H1 (cell line): ENCODE results near the gene HLA-G. TPM values are rescaled to one million over a fixed set of nuclear protein-coding genes. Genes with fewer than 3 reads are reported as not detected.

ENCODE experiments used
- CBX5 ChIP-seq: fragments of 300-800, 300-1000 bp; sonication (generic); IDR thresholded peaks from 2 replicates; pipeline ENCODE4 v1.7.1; 2016; ENCODE audit warnings: antibody characterized with exemption, low read length, low read depth
- CHD2 ChIP-seq: IDR thresholded peaks from 2 replicates; pipeline ENCODE4 v1.6.1; 2012; ENCODE audit warnings: low read length, improper control_type of control experiment
- HDAC6 ChIP-seq: IDR thresholded peaks from one replicate; pipeline ENCODE4 v1.7.1; 2012; ENCODE audit warnings: low read depth, mild to moderate bottlenecking, inconsistent platforms, low read length, moderate library complexity
- KDM1A ChIP-seq: fragments of 200-600, 300-600 bp; sonication (generic); IDR thresholded peaks from 2 replicates; pipeline ENCODE4 v1.7.1; 2016; ENCODE audit warnings: mild to moderate bottlenecking, low read length, borderline replicate concordance
- polyA plus RNA-seq, 7 experiments: library from polyadenylated mRNA; depleted of rRNA in 3 of 7; stranded (reverse) in 5 of 7; unstranded in 2 of 7; fragments of >200 nt in 5 of 7; fragments of 200-250 nt in 2 of 7; gene quantifications; 1 replicate in 5 of 7; 2 replicates in 1 of 7; 4 replicates in 1 of 7; pipeline versions ENCODE4 v1.2.1 to v1.2.3, GENCODE V29; 2011 to 2013; ENCODE audit warnings: missing spikeins in 2 of 7, mixed read lengths in 2 of 7
- total RNA-seq: library from RNA; stranded (reverse); fragmentation: NEBNext Ultra II Directional; extraction: Animal tissue kit (Norgen Biotek cat#: 25700); gene quantifications from 2 replicates; pipeline ENCODE4 v1.2.1, GENCODE V29; 2021
- TF ChIP-seq, protein P1 (sequence below): fragments of 300-600 bp; sonication (generic); IDR thresholded peaks from 2 replicates; pipeline ENCODE4 v1.7.1; 2012; ENCODE audit warnings: low read length, moderate library complexity, mild to moderate bottlenecking, inconsistent platforms; ENCODE audit not compliant: insufficient replicate concordance

The HLA-G gene
- total and polyA plus RNA-seq, 2 of the 8 experiments (the other 6 are each of a cell fraction or from before 2014, with no cell fraction given) = 3.2 to 4.8 TPM

DNA sequence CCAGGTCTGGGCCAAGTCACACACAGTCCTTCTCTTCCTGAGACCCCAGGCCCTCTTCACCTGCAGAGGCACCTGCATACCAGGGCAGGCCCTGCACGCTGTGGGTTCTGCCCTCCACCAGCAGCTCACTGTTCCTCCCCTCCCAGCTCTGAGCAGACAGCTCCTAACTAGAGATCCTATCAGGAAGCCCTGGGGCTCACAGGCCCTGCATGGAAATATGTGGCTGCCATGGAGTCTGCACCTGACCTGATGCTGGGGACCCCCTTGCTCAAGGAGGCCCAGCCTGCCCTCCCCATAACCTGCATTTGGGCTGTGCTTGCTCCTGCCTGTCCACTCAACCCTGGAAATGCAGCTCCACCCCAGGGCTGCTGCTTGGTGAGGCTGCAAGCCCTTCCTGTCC is 14.6 kb upstream of the HLA-G start (continued):
- TF ChIP-seq, protein P1, sequence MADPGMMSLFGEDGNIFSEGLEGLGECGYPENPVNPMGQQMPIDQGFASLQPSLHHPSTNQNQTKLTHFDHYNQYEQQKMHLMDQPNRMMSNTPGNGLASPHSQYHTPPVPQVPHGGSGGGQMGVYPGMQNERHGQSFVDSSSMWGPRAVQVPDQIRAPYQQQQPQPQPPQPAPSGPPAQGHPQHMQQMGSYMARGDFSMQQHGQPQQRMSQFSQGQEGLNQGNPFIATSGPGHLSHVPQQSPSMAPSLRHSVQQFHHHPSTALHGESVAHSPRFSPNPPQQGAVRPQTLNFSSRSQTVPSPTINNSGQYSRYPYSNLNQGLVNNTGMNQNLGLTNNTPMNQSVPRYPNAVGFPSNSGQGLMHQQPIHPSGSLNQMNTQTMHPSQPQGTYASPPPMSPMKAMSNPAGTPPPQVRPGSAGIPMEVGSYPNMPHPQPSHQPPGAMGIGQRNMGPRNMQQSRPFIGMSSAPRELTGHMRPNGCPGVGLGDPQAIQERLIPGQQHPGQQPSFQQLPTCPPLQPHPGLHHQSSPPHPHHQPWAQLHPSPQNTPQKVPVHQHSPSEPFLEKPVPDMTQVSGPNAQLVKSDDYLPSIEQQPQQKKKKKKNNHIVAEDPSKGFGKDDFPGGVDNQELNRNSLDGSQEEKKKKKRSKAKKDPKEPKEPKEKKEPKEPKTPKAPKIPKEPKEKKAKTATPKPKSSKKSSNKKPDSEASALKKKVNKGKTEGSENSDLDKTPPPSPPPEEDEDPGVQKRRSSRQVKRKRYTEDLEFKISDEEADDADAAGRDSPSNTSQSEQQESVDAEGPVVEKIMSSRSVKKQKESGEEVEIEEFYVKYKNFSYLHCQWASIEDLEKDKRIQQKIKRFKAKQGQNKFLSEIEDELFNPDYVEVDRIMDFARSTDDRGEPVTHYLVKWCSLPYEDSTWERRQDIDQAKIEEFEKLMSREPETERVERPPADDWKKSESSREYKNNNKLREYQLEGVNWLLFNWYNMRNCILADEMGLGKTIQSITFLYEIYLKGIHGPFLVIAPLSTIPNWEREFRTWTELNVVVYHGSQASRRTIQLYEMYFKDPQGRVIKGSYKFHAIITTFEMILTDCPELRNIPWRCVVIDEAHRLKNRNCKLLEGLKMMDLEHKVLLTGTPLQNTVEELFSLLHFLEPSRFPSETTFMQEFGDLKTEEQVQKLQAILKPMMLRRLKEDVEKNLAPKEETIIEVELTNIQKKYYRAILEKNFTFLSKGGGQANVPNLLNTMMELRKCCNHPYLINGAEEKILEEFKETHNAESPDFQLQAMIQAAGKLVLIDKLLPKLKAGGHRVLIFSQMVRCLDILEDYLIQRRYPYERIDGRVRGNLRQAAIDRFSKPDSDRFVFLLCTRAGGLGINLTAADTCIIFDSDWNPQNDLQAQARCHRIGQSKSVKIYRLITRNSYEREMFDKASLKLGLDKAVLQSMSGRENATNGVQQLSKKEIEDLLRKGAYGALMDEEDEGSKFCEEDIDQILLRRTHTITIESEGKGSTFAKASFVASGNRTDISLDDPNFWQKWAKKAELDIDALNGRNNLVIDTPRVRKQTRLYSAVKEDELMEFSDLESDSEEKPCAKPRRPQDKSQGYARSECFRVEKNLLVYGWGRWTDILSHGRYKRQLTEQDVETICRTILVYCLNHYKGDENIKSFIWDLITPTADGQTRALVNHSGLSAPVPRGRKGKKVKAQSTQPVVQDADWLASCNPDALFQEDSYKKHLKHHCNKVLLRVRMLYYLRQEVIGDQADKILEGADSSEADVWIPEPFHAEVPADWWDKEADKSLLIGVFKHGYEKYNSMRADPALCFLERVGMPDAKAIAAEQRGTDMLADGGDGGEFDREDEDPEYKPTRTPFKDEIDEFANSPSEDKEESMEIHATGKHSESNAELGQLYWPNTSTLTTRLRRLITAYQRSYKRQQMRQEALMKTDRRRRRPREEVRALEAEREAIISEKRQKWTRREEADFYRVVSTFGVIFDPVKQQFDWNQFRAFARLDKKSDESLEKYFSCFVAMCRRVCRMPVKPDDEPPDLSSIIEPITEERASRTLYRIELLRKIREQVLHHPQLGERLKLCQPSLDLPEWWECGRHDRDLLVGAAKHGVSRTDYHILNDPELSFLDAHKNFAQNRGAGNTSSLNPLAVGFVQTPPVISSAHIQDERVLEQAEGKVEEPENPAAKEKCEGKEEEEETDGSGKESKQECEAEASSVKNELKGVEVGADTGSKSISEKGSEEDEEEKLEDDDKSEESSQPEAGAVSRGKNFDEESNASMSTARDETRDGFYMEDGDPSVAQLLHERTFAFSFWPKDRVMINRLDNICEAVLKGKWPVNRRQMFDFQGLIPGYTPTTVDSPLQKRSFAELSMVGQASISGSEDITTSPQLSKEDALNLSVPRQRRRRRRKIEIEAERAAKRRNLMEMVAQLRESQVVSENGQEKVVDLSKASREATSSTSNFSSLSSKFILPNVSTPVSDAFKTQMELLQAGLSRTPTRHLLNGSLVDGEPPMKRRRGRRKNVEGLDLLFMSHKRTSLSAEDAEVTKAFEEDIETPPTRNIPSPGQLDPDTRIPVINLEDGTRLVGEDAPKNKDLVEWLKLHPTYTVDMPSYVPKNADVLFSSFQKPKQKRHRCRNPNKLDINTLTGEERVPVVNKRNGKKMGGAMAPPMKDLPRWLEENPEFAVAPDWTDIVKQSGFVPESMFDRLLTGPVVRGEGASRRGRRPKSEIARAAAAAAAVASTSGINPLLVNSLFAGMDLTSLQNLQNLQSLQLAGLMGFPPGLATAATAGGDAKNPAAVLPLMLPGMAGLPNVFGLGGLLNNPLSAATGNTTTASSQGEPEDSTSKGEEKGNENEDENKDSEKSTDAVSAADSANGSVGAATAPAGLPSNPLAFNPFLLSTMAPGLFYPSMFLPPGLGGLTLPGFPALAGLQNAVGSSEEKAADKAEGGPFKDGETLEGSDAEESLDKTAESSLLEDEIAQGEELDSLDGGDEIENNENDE = no peak
- TF ChIP-seq KDM1A = no peak
- TF ChIP-seq HDAC6 = no peak
- TF ChIP-seq CHD2 = no peak
- TF ChIP-seq CBX5 = no peak
